ENCODE results near the gene NR1I3.
A peak's percentile ranks its signal among the peaks of the same experiment; 100 is the strongest.
"Not testable (repeated sequence)": the region's sequence is repeated elsewhere in the genome, so short reads cannot be mapped to it uniquely, and the experiment has no call there.

NR1I3 gene

DNA sequence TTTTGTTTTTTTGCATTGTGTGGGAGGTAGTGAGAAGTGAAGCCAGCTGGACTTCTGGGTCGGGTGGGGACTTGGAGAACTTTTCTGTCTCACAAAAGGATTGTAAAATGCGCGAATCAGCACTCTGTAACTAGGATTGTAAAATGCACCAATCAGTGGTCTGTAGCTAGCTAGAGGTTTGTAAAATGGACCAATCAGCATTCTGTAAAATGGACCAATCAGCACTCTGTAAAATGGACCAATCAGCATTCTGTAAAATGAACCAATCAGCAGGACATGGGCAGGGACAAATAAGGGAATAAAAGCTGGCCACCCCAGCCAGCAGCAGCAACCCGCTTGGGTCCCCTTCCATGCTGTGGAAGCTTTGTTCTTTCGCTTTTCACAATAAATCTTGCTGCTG lies 12.1 kb upstream of the NR1I3 start:
- not testable (repeated sequence) for DNase-seq

DNA sequence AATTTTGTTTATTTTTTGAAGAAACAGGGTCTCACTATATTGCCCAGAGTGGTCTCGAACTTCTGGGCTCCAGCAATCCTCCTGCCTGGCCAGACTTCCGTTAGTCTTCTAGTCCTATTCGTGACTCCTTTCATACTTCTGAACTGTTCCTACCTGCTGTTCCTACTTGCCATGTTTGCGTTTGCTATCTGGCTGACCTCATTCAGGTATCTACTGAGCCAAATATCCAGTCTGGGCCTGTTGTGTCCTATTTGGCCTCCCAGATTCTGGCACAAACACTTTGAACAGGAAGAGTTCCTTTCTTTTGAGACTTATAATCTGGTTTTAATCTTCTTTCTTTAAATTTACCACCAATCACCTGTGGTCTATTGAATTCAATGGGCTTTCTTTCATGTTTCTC lies 6.9 kb upstream of the NR1I3 start:
- no peak for DNase-seq

DNA sequence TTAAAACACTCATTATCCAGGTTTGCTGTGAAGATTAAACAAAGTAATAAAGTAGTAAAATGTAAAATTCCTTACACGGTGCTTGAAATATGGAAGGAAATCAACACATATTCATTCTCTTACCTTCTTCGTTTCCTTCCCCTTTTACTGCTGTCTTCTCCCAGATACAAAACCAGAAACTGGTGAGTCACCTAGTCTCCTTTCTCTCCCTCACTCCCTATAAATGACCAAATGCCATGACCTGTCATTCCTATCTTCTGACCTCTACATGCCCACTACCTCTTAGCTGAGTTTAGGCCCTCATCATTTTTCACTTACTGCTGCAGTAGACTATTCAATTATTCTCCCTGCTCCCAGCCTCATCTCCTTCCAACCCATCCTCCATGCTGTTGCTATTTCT lies 4.3 kb upstream of the NR1I3 start:
- DNase-seq, result no peak

DNA sequence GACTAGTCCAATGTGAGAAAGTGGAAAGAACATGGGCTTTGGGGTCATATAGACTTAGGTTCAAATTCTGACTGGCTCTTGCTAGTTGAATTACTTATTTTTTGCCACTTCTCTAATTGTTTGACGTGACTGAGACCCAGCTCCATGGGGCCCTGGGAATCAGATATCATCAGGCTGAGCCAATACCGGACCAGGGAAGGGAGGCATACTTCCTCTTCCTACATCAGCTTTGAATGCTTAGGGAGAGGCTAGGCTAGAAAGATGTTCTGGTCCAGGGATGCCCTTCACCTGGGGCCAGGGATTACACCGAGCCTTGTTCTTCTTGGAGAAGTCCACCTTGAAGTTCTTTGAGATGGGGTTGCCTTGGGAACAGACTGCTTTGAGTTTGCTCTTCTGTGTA lies 3.7 kb upstream of the NR1I3 start:
- DNase-seq, result no peak

DNA sequence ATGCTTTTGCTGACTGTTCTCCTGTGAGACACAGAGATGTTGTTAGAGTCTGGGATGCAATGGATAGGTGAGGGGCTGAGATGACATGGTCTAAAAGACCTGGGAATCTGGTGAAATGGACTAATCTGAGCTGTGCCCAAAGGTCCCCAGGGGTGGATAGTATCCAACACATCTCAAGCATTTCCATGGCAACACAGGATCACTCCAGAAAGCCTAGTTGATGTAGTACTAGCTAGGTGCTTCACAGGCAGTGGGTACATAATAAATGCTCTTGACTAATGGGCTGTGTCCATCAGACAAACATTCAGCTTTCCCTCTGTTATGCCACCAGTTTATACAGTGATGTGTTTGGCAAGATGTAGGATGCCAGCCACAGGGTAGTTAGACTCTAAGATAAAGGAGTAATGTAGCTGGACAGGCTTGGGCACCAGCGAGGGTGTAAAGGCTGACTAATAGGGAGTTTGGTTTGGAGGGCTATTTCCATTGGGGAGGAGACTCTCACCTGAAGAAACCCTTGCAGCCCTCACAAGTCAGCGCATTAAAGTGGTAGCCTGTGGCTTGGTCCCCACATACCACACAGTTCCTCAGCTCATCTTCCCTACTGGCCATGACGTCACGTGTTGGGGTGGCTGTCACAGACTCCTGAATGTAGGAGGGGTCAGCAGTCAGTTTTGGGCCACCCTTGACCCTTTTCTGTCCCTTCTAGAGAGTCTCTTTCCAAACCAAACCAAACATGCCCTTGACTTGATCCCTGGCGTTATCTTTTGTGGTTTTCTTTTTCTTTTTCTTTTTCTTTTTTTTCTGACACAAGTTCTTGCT lies 1.8 kb downstream of the NR1I3 start:
- DNase-seq, result no peak

DNA sequence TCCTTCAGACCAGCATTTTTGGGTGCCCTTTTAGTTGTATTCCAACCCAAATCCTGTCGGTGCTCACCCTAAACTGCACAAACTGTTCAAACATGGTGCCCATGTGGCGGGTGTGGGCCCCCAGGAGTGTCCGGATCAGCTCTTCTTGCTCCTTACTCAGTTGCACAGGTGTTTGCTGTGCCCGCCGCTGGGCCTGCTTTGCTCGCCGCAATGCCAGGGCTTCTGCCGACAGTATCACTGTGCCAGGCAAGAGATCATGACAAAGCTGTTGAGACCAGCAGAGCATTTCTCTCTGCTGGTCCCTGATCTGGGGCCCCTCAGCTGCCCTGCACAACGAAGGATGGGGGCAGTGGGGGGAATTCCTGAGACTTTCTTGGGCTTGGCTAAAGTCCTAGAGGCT lies 4.9 kb downstream of the NR1I3 start:
- no peak for DNase-seq

DNA sequence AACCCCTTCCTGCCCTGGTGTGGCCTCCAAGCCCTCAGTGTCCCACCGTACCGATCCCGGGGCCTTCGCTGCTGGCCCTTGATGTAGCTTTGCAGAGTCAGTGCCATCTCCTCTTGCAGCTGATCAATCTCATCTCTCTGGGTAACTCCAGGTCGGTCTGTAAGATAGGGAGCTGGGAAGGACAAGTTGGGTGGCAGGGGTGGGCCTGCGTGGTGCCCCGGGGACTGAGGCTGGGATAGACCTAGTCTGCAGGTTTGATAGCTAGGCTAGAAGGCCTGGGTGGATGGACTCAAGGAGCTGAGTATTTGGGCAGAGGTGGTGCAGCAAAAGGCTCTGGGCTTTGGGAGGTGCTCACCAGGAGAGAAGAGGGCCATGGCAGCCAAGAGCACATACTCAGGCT lies 7.2 kb downstream of the NR1I3 start:
- no peak for DNase-seq

DNA sequence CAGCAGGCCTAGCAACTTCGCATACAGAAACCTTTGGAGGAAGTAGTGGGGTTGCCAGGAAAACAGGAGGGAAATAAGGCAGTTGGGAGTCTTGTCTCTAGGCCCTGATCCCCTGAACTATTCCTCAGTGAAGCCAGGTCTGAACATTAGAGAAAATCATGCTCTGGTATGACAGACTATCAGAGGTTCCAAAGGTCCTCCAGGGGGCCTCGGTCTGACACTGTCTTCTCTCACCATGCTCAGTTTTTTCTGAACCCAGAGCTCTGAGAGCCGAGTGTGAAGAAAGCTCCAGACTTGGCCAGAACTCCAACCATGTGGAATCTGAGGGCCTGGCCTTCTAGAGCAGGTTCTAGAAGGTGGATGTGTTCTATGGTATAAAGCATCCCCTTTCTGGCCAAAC lies 8.1 kb downstream of the NR1I3 start:
- DNase-seq, result no peak

DNA sequence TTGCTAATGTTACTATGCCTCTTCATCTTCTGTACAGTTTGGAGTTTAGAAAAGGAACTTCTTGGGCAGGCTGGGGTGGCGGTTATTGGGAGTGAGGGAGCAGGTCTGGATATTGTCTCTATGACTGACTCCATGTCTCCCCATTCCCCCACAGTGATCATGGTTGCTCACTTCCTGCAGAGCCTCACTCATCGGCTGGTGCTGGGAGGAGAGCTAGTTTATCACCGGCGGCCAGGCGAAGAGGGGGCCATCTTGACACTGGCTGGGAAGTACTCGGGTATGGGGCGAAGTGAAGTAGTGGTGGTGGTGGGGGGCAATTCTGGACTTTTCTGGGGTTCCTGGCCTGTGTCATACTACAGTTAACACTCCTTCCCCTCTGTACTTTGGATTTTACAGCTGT lies 10.0 kb downstream of the NR1I3 start:
- no peak for DNase-seq

DNA sequence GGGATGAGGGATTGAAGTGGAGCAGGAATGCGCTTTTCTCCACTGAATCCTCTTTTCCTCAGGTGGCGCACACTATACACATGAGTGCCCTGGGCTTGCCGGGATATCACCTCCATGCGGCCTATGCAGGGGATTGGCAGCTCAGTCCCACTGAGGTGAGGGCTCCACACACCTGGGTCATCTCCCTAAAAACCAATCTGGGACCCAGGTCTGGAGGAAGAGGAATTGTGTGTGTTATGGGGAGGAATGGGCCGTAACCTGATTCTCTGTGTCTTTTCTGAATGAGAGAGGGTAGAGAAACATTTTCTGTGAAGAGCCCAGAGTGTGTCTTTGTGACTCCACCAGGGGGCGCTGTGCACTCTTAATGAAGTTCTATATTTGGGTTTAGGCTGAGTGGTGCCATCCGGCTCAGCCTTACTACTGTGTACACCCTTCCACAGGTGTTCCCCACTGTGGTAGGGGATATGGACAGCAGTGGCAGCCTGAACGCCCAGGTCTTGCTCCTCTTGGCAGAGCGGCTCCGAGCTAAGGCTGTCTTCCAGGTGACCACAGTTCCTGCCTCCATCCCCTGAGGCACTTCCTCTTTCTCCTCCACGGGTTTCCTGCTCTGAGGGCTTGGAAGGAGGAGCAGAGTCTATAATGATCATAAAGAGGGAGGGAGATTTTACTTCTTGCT lies 10.7 kb downstream of the NR1I3 start:
- peak; percentile 71 to 91 (median 81) for DNase-seq

DNA sequence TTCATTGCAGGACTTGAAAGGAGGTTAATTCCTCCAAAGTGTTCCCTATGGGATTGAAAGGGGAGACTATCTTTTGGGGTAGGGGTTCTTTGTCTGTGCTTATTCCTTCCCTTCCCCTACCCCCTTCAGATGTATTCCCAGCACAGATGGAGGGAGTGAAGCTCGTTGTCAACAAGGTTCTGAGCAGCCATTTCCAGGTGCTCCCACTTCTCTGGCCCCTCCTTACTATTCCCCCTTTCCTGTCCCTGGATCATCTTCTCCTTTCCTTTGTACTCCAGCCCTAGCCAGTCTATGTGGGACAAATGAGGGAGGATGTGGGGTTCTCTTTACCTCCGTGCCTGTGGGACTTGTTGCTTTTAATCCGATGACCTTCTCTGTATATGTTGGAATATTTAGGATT lies 11.2 kb downstream of the NR1I3 start:
- no peak for DNase-seq

DNA sequence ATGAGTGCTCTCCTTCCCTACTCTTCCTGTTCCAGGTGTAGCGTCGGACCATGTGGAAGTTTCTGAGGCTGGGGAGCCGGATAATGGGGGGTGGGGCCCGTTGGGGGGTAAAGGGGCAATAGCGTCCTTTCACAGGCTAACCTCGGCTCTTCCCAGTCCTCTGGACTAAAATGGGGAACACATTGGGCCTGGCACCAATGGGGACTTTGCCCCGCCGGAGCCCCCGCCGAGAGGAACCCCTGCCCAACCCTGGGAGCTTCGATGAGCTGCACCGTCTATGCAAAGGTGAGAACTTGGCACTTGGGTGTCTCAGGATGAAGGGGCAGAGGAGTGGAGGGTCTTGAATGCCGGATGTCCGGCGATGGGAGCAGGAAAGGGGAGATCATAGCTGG lies 11.7 kb downstream of the NR1I3 start:
- DNase-seq, result no peak

DNA sequence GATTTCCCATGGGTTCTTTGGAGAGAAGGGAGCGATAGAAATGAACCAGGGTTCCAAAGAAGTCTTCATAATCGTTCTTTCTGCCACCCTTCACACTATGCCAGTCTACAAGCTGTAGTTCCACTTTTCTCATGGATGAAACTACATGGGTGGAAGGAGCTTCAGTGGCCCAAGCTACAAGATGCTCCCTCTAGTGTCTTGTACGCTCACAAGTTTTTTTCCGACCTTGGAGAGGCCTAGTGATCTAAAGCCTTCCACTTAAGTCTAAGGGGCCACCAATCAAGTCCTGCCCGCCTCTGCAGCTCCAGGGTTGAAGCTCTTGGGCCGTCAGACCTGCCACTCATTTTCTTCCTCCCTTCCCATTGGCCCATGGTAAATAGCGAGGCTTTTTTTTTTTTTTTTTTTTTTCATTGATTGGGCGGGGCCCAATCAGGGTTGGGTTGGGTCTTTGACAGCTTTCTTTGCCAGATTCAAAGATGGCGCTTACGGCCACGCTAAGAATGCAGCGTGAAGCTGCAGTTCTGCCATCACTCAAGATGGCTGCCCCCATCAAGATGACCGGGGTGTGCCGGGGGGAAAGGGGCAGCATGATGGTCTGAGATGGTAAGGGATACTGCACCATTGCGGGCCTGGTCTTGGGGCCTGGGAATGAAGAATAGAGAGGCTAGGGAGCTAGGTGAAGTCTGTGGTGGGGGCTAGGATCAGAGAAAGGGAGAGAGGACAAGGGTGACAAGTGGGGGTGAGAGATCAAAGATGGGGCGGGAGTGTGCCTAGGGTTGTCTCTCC lies 12.3 kb downstream of the NR1I3 start, which contains the start of gene TOMM40L:
Gene TOMM40L, plus strand, starts transcription at position 527 of the 786 bp plus-strand sequence. CDS start 430 bp downstream, outside the sequence.
- DNase-seq, result peak; percentile 80 to 99 (median 85)

DNA sequence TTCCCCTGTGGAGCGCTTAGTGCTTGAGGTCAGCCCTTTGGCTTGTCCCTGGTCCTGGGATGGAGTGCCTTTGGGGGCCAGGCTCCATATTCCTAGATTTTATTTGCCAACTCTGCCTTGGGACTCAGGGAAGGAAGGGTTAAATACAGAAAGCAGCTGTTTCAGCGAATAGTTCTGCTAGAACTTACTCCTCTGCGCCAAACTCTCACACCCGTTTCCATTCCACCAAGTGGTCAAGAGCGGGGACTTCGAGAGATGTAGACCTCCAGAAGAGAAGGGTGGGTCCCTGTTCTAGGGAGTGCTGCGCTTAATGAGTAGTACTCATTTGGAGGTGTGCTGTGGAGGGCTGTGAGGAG lies 12.8 kb downstream of the NR1I3 start:
- DNase-seq, result no peak

DNA sequence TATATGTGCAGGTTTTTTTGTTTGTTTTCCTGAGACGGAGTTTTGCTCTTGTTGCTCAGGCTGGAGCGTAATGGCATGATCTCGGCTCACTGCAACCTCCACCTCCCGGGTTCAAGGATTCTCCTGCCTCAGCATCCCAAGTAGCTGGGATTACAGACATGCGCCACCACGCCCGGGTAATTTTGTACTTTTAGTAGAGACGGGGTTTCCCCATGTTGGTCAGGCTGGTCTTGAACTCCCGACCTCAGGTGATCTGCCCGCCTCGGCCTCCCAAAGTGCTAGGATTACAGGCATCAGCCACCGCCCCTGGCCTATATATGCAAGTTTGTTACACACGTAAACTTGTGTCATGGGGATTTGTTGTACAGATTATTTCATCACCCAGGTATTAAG lies 13.3 kb downstream of the NR1I3 start:
- not testable (repeated sequence) for DNase-seq

DNA sequence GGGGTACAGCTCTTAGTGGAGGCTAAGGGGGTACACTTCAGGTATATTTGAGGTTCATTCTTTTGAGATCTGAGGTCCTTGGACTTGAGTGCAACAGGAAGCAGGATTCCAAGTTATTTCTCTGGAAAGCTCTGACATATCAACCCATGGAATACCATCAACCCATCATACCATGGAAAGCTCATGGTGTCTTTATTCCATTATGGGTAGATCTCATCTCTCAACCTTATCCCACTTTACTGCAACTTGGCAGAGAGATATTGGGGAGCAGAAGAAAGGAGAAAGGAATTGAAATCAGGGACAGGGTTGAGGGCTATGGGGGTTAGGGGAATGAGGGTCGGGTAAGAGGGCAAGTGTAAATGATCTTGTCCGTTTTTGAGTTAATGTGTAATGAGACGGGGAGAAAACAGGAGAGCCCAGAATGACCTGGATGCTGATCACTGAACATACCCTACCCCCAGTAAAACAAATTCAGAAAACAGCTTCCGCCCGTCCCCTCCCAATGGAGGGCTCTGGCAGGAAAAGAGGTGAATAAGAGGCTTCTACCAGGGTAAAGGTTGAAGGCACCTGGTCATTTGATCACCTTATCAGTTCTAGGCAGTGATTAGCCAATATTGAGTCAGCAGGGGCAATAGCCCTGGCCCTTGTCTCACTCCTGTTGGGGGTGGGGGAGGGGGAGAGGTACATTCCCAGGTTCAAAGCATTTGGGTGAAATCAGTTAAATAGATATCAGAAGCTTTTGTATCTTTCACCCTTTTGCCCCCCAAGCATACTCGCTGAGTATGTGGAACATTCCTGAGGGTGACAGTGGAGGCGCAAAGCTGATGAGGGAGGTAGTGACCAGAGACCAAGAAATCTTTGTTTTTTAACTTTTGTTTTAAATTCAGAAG lies 14.0 kb downstream of the NR1I3 start:
- DNase-seq, result no peak

DNA sequence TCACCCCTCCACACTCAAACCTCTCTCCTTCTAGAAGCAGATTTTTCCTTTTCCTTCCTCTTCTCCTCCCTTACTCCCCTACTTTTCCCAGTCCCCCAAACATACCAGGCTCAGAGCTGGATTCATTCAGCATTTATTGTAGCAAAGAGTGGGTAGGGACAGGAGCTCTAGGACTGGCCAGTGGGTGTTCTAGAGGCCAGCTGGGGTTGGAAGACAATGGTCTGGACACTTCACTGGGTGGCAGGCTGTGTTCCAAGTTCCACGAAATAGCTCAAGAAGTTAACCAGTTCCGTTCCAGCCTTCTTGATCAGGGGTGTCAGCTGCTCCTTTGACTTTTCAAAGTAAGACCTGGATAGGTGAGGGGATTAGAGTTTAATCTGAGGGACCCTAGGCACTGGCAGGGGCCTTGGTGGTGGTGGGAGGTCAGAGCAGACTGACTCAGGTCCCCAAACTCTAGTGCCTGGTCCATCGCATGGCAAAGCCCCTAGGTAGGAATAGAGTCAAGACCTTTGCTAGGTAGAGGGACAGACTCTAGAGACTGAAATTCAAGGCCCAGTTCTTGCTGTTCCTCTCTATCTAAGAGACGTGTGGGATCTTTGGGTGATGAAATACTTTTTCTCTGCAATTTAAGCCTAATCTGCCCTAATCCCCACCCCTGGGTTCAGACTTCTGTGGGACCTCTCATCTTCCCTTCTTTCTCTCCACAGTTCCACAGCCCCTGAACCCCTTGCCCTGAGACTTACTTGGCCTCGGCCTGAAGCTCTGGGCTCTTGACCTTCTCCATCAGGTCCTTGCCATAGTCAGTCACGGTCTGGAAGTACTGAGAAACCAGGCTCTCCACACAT lies 15.6 kb downstream of the NR1I3 start:
- no peak for DNase-seq

DNA sequence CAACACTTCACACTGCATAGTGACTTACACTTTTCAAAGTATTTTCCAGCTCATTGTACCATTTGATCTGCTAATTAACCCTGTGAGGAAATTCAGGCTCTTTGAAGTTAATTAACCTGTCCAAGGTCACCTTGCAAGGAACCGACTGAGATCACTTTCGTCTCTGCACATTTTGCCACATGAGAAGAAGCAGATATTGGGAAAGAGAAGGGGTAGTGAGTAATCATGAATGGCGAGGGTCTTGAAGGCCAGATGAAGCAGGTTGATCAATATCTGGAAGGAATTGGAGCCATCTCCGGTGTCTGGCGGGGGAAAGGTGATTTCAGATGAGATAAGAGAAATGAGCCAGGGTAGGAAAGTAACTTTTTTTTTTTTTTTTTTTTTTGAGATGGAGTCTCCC lies 18.0 kb downstream of the NR1I3 start:
- DNase-seq, result no peak

DNA sequence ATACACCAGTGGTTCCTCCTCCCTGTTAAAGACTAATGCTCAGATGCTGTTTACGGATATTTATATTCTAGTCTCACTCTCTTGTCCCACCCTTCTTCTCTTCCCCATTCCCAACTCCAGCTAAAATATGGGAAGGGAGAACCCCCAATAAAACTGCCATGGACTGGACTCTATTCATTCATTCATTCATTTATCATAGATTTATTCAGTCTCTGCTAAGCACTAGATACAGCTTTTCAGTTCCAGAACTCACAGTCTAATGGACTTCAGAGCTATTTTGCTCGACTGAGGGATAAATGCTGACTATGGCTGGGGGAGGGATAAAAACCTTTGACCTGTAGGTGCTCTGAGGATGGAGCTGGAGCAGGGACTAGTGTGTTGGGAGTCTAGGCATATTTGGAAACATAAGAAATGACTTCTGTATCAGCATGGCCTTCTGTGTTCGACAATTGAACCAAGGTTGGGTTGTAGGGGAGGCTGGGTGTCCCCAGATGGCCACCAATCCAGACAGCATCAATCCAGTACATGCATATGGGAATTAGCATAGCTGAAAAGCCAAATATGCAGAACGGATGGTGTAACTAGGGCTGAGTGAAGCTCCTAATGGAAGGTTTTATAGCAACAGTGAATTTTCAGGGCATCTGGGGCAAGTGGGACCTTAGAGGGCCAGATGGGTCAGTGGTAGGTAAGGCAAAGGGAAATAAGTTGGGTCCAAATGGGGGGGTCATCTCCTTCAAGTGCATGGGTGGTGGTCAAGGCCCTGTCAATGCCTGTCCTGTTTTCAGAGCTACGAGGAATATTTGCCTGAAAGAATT lies 18.7 kb downstream of the NR1I3 start:
- DNase-seq, result no peak

DNA sequence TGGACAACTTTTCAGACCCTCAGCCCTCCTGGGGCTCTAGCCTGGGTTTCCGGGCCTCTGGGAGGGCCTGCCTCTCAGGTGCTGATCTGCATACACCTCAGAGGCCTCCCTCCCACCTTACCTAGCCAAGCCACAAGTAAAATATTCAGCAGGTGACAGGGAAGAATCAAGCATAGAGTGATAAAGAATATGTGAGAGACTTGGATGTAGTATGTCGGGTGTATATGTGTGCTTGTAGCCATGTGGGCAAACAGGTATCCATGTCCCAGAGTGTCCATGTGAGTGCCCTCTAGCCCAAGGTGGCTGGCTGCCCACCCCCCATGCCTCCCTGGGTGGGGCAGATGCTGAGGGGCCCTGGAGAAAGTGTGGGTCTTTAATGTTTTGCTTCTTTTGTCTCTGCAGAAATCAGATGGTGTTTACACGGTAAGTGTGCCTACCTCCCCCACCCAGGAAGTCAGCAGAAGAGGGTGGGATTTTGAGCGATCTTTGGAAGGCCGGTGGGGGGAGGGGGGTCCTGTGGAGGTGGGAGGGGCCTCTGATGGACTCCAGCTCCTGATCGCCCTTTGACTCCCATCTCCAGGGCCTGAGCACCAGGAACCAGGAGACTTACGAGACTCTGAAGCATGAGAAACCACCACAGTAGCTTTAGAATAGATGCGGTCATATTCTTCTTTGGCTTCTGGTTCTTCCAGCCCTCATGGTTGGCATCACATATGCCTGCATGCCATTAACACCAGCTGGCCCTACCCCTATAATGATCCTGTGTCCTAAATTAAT lies 19.5 kb downstream of the NR1I3 start:
- DNase-seq, result no peak

All from T-helper 1 cell (primary cell).